ENCODE measurements around the gene PRR16.

DNA sequence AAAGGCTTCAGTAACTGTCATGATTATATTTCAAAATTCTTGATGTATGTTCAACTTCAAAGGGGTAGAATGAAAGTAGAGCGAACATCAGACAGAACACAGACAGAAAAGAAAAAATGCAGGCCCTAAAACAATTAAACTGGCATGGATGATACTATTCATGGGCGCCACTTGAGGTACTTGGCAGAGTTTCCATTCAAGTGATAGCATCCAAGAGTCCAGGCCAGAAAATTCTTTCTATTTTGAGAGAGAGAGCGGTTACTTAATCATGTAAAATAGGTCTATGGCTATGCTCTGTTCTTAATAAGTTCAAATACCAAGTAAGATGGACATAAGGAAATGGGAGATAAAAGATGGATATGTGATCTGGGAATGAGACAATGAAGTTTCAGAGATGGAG, 21.4 kb upstream of the PRR16 start:
- TF ChIP-seq, protein P1, sequence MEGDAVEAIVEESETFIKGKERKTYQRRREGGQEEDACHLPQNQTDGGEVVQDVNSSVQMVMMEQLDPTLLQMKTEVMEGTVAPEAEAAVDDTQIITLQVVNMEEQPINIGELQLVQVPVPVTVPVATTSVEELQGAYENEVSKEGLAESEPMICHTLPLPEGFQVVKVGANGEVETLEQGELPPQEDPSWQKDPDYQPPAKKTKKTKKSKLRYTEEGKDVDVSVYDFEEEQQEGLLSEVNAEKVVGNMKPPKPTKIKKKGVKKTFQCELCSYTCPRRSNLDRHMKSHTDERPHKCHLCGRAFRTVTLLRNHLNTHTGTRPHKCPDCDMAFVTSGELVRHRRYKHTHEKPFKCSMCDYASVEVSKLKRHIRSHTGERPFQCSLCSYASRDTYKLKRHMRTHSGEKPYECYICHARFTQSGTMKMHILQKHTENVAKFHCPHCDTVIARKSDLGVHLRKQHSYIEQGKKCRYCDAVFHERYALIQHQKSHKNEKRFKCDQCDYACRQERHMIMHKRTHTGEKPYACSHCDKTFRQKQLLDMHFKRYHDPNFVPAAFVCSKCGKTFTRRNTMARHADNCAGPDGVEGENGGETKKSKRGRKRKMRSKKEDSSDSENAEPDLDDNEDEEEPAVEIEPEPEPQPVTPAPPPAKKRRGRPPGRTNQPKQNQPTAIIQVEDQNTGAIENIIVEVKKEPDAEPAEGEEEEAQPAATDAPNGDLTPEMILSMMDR (conservative IDR thresholded peaks at IDR 0.05; ENCODE audit: low read depth, low read length): no peak
- no peak for TF ChIP-seq EZH2 (IDR thresholded peaks at IDR 0.05; ENCODE audit: borderline replicate concordance, low read depth, low read length, poor library complexity, severe bottlenecking)
